Measurements from ENCODE around the gene ASXL3.
A peak's percentile ranks its signal among the peaks of the same experiment; 100 is the strongest.

ASXL3 gene

GRCh38 chr18:33750366-33750765 lies 172.3 kb downstream of the ASXL3 start:
- no peak for DNase-seq (ENCODE audit: low read depth in 1 of 2, low spot score in 1 of 2)
- no peaks in the 10 kb centered on the region for H3K27me3 ChIP-seq (ENCODE audit: insufficient read depth, poor library complexity, severe bottlenecking)
- H3K4me3 ChIP-seq (replicated peaks; ENCODE audit: insufficient read depth, low read length), result no peak overlapping the region
- TF ChIP-seq GABPA (IDR thresholded peaks at IDR 0.05; ENCODE audit: low read depth) (no peak), REST (IDR thresholded peaks at IDR 0.05; ENCODE audit: insufficient replicate concordance, low read depth) (no peak), CTCF (IDR thresholded peaks at IDR 0.05; ENCODE audit: insufficient read depth, low read length) (no peak), POLR2AphosphoS5 (IDR thresholded peaks at IDR 0.05; ENCODE audit: low read depth) (no peak), SPI1 (IDR thresholded peaks at IDR 0.05; ENCODE audit: borderline replicate concordance, low read depth) (no peak)
- H3K27ac ChIP-seq (replicated peaks), result no peak overlapping the region

GRCh38 chr18:33751613-33752221 lies 173.7 kb downstream of the ASXL3 start:
- Histone ChIP-seq H3K4me3 (replicated peaks; ENCODE audit: insufficient read depth, low read length) (no peak overlapping the region), H3K27ac (replicated peaks) (no peak overlapping the region), H3K27me3 (ENCODE audit: insufficient read depth, poor library complexity, severe bottlenecking) (no peaks in the 10 kb centered on the region)
- no peak for DNase-seq (ENCODE audit: low read depth in 1 of 2, low spot score in 1 of 2)
- peak; percentile 26 for TF ChIP-seq CTCF (IDR thresholded peaks at IDR 0.05; ENCODE audit: insufficient read depth, low read length)
- no peak for TF ChIP-seq REST (IDR thresholded peaks at IDR 0.05; ENCODE audit: insufficient replicate concordance, low read depth)

- Histone ChIP-seq H3K4me3 (replicated peaks; ENCODE audit: insufficient read depth, low read length) (no peak overlapping the region), H3K27me3 (ENCODE audit: insufficient read depth, poor library complexity, severe bottlenecking) (no peaks in the 10 kb centered on the region), H3K27ac (replicated peaks) (no peak overlapping the region)
- DNase-seq (ENCODE audit: low read depth in 1 of 2, low spot score in 1 of 2), result no peak
- TF ChIP-seq SPI1 (IDR thresholded peaks at IDR 0.05; ENCODE audit: borderline replicate concordance, low read depth) (no peak), POLR2AphosphoS5 (IDR thresholded peaks at IDR 0.05; ENCODE audit: low read depth) (no peak), REST (IDR thresholded peaks at IDR 0.05; ENCODE audit: insufficient replicate concordance, low read depth) (no peak), GABPA (IDR thresholded peaks at IDR 0.05; ENCODE audit: low read depth) (no peak), CTCF (IDR thresholded peaks at IDR 0.05; ENCODE audit: insufficient read depth, low read length) (no peak)
Measured at GRCh38 chr18:33755391-33755790, 177.4 kb downstream of the ASXL3 start.
